NCI-H1105 treated with DMSO at 0.1 percent for 48 hours (cell line): ENCODE measurements around the gene C4orf50.
A peak's percentile ranks its signal among the peaks of the same experiment; 100 is the strongest.

Source experiments
- DNase-seq: peaks from one replicate; lab custom pipeline; 2025; lab: John Stamatoyannopoulos, UW

Gene C4orf50

DNA sequence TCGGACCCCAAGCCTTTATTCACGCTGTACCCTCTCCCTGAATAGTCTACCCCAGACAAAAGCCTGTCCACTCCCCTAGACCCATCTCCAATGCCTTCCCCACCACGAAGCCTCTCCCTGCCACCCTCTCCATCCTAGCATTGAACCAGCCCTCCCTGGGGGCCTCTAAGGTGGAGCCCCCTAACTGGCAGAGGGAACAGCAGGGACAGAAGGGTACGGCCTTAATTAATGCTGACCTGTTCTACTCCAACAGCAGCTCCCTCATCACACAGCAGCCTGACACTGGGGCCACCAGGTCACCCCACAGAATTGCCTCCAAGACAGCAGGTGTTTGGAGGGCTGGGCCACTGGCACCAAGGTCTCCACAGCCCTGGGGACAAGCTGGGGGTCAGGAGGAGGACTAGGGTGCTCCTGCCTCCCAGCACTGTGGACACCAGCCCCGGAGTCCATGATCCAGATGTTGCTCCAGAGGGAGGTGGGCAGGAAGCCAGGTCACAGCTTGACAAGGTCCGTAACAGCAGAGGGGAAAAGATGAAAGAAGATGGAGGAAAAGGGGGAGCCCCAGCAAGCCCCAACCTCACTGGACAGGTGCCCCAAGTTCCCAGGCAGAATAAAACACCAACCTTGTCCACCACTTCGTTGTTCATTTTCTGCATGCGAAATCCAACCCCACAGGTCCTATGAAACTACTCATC lies 129.1 kb downstream of the C4orf50 start:
- no peak for DNase-seq

DNA sequence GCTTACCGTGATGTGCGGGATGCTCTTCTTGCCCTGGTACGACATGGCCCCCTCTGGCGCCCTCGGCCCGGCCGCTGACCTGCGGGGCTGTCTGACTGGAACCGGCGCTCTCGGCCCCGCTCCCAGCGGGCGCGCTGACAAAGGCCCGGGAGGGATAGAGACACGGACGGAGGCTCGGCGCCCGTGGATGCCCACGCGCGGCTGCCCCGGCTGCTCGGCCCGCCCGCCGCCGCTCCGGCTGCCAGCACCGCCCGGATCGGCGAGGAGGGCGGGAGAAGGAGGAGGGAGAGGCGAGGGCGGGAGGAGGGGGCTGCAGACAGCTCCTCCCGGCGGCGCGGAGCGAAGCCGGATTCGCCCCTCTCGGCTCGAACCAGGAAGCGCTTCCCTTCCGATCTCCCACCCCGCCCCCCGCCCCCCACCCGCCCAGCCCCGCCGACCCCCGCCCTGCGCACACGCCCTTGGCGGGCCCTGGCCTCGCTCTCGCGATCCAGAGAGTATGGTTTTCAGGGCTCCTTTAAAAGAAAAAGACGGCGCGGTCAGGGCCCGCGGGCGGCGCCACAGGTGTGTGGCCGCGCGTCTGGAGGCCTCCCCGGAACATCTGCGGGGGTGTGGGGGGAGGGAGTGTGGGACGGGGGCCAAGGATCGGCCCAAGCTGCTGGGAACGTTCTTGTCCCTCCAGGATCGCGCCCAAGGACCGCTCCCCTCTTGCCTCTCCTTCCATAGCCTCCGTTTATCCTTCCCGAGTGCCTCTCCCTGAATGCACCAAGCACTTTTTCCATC lies 129.8 kb downstream of the C4orf50 start:
- DNase-seq, result peak; percentile 72

DNA sequence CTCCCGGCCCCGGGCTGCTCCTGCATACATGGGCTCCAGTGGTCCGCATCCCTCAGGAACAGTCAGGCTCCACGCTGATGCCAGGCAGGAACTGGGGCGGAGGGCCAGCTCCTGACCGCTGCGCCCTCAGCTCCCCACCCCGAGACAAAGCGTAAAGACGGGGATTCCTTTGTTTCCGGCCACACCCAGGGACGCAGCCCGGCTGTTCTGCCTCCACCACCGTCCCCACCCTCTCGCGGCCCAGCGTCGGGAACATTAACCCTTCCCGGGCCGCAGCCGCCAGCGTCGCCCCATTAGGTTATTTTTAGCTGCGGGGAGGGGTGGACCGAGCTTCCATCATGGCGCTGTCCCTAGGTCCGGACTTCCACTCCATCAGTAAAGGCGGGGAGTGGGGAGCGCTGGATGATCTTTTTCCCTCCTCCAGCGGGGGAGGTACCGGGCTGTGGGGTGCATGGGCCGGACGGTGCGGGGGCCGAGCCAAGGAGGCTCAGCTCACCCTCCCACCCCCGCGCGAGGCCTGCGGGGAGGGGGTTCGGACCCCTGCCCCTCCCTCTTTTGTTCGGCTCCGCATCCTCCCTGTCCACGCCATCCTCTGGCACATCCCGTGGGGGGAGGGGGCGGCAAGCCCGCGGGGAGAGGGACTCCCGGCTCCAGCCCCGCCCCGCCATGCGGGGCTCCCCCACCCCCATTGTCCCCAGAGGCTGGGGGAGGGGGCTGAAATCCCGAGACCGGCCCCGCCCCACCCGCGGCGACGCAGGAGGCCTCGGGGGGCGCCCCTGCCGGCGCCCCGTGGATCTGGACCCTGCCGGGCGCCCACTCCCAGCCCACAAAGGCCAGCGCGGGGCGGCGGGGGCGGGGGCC lies 130.6 kb downstream of the C4orf50 start:
- no peak for DNase-seq

DNA sequence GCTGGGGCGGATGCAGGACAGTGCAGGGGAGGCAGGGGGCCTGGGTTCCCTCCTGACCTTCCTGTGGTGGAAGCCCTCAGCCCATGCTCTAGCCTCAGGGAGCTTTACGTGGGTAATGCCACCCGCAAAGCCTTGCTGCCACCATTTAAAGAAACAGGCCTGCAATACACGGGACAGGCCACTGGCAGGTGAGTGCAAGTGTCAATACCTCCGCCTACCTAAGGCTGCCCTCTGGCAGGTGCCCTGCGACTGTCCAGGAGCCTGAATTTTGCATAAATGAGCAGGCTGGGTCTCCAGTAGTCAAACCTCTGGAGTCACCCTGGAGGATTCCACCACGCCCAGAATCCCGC lies 131.2 kb downstream of the C4orf50 start:
- no peak for DNase-seq

DNA sequence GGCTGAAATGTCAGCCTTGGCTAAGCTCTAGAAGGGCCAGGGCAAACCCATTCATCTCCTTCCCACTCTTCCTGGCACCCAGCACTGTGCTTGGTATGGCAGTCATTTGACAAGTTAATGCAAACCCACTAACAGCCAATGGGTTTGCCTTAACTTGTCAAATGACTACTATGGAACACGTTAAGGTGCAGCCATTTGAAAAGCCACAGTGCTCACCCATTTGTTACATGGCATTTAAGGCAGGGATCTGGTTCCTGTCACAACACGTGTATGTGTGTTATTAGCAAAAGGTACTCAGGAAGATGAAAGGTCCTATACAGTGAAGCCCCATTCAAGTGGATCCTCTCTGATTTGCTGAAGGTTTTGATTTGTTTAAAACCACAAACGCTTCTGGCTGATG lies 132.5 kb downstream of the C4orf50 start:
- no peak for DNase-seq

DNA sequence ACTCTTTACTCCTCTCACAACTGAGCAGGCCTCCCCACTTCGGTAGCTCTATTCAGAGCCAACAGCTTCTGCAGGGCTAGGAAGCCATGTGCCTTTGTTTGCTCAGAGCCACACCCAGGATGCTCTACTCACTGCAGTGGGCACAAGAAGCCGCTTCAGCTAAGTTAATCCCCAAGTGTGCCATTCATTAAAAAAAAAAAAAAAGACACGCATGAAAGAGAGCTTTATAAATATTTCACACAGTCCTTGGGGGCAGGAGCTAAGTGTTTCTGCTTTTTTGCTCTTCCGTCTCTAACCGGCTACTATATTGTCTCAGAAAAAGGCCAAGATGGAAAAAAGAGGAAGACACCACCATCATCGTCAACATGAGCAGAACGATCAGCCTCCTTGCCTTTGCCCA lies 133.4 kb downstream of the C4orf50 start:
- no peak for DNase-seq

DNA sequence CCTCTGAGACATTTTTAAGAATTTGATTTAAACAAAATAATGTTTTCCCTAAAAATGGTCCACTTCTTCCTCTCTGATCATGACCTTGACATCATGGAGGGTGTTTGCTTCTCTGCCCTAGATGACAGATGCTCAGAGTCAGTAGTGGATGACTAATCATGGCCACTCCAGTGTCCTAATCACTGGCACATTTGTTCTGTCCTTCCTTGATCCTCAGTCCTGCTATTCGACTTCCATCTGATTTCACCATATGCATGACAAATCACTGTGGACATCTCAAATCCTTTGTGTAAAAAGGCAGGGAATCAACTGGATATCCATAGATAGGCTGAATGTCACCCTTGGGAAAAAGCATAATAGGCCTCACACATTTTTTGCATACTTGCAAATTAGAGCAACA lies 134.3 kb downstream of the C4orf50 start:
- DNase-seq, result no peak

DNA sequence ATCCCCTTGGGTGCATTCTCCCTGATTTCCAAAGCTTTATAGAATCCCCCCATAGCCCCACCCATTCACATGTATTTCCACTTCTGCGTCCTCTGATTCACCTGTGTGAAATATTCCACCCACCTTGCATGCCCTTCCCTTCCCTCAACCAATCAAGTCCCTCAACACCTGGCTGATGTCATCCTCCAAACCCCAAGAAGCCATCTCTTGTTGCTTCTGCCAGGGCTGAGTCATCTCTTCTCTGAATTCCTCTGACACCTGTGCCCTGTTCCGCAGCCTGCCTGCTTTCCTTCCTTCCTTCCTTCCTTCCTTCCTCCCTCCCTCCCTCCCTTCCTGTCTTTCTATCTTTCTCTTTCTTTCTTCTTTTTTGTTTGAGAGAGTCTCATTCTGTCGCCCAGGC lies 135.3 kb downstream of the C4orf50 start:
- DNase-seq, result no peak

DNA sequence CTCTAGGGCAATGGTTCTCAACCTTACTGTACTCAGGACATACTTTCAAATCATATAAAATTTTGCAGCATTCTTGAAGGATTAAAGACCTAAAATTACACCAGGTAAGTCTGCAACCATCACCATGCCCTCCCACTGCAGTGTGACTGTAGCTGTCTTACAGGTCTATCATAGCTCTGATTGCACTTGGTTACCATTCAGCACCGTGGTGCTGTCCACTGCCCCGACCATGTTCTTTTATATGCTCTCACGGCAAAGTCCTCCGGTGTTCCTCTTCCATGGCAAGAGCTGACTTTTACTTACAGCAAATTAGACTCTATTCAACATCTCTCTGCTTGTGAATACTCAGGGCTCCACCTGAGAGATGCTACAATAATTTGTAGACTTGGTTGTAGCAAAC lies 136.9 kb downstream of the C4orf50 start:
- DNase-seq, result no peak

DNA sequence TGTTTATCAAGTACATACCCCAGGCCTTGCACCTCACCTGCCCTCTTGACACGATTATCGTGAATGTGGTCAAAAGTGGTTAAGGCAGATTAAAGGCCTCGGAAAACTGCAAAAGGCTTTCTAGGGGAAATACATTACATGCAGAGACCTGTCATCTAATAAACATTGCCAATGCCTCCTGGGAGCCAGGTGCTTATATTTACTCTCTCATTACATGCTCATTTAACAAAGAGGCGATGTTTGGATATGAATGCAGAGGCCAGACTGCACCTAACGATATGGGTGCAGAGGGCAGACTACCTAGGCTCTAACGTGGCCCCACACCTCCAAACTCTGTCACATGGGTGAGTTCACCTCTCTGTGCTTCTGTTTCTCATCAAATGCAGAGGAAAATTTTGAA lies 139.9 kb downstream of the C4orf50 start:
- peak; percentile 35 for DNase-seq

DNA sequence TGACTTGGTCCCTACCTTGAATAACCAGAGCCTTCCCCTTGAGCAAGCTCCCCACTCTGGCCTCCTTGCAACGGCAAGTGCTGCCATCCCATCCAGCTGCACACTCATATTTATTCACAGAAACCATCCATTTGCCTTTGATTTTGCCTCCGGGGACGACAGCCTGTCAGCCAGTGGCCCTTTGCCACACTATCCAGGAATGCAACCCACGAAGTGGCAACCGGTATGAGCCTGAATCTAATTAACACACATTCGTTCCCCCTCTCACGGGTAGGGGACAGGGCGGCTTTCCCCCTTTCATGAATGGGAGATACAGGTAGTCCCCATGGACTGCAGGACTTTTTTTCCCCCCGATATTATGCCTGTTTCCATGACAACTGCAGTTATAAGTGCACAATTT lies 140.8 kb downstream of the C4orf50 start:
- DNase-seq, result no peak

DNA sequence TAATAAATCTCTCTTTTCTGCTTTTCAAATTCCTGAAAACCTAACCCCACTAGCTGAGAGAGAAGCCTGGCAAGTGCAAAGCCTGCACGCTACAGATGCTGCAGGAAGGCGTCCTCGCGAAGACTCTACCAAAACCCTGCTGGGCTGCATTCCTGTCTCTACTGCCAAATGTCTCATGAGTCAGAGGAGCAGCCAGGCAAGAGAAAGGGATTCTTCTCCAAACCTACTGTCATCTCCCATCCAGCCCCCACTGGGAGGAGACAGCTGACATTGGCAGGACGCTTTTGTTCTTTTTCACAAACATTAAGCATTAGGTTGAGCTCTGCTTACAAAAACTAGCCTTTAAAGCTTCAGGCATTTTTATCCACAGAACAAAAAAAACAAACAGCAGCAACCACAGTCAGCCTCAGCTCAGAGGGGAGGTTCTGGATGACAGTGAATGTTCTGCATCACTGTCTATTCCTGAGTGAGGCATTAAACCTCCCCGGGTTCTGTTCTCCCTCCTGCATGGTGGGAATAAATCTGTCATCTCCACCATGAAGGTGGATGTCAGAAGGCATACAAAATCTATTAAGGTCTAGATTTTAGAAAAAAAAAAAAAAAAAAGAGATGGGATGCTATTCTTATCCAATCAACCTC lies 143.3 kb downstream of the C4orf50 start:
- DNase-seq, result no peak

DNA sequence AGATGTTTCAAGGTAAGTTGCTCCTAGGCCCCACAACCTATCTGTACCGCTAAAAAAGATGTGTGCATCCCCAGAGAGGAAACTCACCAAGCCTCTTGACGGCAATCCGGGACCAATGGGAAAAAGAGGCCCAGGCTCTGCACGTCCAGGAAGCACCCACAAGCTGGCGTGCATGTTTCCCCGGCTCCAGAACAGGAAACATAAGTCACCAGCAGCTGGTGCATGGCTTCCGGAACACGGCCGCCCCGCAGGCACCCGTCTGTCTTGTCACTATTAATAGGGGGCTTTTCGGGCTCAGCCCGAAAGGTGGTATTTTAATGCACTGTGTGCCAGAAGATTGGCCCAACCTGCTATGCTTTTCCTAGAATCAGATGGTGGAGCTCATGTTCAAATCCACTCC lies 147.5 kb downstream of the C4orf50 start:
- no peak for DNase-seq

DNA sequence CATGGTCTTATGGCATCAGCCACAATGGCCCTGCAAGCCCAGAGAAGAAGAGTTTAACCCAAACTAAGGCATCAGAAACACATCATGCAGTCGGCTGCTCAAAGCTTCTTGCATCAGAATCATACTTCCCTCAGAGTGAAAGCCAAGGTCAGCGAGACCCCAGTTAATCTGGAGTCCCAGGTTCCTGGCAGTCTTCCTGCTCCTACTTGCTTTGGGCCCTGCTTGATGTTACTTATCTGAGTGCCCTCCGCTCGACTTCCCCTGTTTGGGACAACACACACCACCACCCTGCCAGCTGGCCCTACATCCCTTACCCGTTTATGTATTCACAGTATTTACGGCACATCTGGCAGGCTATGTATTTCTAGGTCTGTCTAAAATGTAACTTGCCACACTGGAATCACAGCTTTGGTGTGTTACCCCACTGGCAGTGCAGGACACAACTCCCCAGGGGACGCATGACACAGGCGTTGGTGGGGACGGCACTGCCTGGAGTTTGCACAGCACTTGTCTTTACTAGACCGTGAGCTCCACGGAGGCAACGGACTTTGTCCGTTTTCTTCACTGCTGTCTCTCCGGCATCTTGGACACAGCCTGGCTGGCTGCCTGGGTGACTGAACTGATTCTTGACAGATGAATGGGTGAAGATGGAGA lies 148.1 kb downstream of the C4orf50 start:
- DNase-seq, result no peak

DNA sequence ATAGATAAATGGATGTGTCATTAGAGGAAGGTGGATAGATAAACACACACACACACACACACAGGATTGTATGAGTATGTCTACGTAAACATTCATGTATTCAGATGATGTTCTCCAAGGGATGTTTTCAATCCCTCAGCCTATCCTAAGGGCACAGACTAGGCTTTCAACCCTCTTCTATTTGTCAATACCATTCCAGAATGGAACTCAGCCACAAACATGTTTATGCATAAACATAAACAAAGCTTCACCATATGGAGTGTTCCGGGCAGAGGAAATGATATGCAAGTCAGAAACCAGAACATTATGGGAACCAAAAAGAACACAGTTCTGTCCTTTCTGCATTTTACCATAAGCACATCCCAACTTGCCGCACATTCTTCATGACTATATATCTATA lies 150.4 kb downstream of the C4orf50 start:
- no peak for DNase-seq

DNA sequence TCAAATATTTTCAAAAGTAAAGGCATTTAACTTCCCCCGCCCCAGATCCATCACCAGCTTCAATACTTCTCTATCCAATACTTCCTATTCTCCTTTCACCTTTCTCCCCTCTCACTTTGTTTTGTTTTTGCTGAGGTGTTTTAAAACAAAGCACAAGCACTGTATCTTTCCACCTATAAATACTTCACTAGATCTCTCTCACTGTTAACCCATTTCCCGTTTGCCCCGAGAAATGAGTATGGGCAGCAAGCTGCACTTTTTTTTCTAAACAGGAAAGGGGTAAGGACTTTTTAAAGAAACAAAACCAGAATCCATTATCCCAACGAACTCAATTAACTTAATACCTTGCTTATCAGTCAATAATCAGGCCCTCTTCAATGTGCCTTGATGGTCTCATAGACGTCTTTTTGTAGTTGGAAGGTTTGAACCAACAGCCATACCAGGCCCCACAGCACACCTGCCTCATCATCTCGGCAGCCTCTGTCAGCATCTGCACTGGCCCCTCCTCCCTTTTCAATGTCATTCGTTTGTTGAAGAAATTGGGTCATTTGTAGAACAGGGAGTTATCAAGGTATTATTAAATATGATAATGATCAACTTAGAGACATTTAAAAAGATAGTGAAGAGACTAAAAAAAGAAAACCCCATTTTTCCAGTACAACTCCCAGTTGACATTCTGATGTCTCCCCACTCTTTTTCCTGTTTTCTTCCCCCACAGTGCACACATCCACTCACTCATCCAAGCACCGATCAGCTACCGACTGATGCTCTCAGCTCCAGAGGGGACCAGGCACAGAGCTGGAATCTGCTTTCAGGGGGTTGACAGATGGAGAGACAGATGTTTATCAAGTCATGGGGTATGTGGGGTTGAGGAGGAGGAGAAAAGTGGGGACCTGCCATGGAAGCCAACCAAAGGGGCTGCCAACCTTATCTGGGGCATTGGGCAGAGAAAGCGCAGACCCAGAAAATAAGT lies 151.1 kb downstream of the C4orf50 start:
- DNase-seq, result no peak

DNA sequence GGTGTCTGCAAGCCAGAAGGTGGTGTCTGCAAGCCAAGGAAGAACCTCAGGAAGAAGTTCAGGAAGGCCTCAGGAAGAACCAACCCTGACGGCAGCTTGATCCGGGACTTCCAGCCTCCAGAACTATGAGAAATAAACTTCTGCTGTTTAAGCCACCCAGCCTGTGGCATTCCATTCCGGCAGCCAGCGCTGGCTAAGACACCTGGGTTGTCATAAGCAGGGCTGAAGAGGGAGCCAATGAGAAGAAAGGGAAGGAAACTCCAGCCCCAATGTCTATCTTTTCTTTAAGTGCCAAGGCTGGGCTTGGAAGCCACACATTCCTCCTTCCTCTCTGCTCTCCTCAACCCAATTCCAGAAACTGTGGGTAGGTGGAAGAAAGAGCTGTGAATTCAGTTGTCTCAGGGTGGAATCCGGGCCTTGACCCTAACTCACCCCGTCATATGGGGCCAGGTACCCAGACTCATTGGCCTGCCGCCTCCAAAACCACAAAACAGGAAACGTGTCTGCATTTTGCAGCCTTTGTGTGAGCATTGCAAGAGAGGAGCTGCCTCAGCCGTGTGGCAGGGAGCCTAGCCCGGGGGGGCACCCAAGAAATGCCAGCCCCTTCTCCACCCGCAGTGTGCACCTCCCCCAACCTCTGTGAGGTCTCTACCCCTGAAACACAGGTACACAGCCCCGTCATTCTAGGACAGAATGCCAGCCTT lies 152.2 kb downstream of the C4orf50 start:
- DNase-seq, result no peak

DNA sequence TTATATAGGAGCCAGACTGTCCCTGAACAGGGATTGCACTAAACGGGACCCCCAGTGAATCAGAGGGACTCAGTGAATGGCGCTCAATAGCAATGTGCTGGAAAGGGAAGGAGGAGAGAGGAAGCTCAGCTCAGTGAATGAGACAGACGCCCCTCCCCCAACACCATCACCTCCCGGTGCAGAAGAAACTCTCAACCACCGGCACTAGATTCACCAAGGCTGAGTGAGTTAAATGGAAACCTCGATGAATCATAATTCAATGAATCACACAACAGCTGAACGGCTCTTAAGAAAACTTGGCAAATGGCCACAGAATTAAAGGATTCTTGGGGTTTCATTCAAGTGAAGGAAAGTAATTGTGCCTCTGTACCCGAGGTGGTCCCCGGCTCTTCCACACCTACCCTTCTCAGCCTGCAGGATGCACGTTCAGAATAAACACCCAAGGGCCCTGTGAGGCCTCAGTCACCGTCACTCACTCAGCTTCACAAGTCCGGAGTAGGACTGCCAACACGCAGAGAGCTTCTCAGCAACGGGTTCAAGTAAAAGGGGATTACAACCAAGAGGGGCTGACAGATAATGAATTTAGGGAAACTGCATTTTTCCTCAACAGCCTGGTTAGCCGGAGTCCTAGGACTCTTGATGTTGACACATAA lies 154.6 kb downstream of the C4orf50 start:
- DNase-seq, result no peak

DNA sequence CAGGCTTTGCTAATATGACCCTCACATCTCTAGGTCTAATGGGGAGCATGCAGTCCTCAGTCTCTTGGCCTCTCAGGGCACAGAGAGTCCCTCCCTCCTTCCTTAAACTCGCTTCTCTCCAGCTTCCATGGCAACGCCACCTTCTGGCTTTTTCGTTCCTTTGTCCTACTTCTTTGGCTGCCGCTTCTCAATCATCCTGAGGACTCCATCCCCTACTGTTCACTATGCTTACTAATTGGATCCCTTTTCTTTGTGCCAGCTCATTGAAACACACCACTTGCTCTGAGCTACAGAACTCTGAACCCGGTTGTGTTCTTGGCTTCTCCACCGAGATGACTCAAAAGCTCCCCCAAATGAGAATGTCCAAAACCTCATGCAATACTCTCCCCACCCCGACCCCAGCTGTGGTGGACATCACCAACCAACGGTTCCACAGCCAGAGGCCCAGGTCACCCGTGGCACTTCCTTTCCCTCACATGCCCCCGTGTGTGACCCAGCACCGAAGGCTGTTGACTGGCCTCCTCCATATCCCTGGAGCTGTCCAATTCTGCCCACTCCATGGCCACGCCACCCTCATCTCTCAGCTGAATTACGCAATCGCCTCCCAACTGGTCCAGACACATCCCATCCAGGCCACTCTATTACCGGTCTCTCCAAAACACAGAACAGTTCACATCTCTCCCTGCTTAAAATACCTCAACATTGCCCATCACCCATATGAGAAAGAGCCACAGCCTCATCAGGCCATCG lies 160.0 kb downstream of the C4orf50 start:
- DNase-seq, result no peak
